ENCODE measurements around the gene EVA1C.

- TF ChIP-seq, protein P1, sequence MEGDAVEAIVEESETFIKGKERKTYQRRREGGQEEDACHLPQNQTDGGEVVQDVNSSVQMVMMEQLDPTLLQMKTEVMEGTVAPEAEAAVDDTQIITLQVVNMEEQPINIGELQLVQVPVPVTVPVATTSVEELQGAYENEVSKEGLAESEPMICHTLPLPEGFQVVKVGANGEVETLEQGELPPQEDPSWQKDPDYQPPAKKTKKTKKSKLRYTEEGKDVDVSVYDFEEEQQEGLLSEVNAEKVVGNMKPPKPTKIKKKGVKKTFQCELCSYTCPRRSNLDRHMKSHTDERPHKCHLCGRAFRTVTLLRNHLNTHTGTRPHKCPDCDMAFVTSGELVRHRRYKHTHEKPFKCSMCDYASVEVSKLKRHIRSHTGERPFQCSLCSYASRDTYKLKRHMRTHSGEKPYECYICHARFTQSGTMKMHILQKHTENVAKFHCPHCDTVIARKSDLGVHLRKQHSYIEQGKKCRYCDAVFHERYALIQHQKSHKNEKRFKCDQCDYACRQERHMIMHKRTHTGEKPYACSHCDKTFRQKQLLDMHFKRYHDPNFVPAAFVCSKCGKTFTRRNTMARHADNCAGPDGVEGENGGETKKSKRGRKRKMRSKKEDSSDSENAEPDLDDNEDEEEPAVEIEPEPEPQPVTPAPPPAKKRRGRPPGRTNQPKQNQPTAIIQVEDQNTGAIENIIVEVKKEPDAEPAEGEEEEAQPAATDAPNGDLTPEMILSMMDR (IDR thresholded peaks at IDR 0.05) = no peak
- TF ChIP-seq POLR2A (IDR thresholded peaks at IDR 0.05) = no peak
Observed at GRCh38 chr21:32410916-32411315, 1.6 kb upstream of the EVA1C start.

Data from lower leg skin (tissue), 3 donors.